ENCODE data around the gene IDI1.
A peak's percentile ranks its signal among the peaks of the same experiment; 100 is the strongest.

The IDI1 gene

DNA sequence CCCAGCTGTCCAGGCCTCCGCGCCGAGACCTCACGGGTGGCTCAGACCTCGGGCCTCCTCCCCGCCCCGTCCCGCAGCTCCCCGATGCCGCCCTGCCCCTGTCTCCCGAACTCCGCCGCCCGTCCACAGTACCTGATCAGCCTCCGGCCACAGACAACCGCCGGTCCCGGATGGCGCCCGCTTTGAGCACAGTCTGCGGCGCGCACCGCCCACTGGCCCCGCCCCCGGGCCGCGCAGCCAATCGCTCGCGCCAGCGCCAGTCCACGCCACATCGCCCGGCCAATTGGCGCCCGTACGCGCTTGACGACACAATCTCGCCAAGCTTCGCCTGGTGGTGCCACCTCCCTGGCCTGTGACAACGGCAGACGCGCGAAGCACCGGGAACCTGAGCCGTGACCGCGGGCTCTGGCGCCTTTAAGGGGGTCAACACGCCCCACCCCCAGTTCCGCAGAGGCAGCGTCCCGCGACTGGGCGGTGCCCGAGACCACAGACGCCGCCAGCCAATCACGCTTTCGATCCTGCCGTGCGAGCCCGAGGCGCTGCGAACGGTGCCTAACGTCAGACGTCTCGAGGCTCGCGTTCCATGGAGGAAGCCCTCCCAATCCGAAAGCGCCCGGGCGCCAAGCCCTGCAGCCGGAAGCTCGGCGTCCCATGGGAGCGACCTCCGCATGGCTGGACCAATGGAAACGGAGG is at the start of gene IDI1:
Gene IDI1 (minus strand): TSS at position 388 of the 693 bp plus-strand sequence. CDS start 116 bp downstream, at position 272.
- FAIRE-seq, result no peak
- TF ChIP-seq POLR2A (IDR thresholded peaks at IDR 0.05; ENCODE audit: low read depth, low read length), result peak; percentile 95
- peak; percentile 77 for DNase-seq (ENCODE audit: insufficient read length, low spot score)

- no peak for DNase-seq (ENCODE audit: insufficient read length, low spot score)
- TF ChIP-seq POLR2A (IDR thresholded peaks at IDR 0.05; ENCODE audit: low read depth, low read length), result no peak
- FAIRE-seq, result no peak
Observed at GRCh38 chr10:1097436-1097835, 48.5 kb upstream of the IDI1 start.

DNA sequence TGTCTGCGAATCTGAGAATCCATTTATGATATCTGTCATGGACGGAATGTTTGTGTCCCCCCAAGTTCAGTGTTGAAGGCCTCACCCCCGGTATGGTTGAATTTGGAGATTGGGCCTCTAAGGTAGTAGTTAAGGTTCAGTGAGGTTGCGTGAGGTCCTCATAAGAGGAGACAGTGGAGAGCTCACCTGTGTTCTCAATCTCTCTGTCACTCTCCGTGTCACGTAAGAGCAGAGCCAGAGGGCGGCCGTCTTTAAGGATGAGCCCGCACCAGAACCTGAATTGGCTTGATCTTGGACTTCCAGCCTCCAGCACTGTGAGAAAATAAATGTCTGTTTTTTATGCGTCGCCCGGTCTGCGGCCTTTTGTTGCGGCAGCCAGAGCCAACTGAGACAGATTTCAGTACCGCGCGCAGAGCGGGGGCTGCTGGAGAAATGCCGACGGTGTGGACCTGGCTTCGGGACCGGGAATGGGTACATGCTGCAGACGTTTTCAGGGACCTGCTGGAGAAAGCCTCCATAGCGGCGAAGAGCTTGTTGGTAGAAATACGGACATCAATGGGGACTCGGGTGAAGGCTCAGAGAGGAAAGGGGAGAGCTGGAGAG is 47.5 kb upstream of the IDI1 start:
- no peak for TF ChIP-seq POLR2A (IDR thresholded peaks at IDR 0.05; ENCODE audit: low read depth, low read length)
- FAIRE-seq (no peak), DNase-seq (ENCODE audit: insufficient read length, low spot score) (no peak)

GRCh38 chr10:1095498-1095897 is 46.6 kb upstream of the IDI1 start:
- no peak for DNase-seq (ENCODE audit: insufficient read length, low spot score)
- TF ChIP-seq POLR2A (IDR thresholded peaks at IDR 0.05; ENCODE audit: low read depth, low read length), result no peak
- no peak for FAIRE-seq

GRCh38 chr10:1094112-1095057 is 45.5 kb upstream of the IDI1 start:
- FAIRE-seq, result no peak
- TF ChIP-seq POLR2A (IDR thresholded peaks at IDR 0.05; ENCODE audit: low read depth, low read length), result no peak
- no peak for DNase-seq (ENCODE audit: insufficient read length, low spot score)

- no peak for TF ChIP-seq POLR2A (IDR thresholded peaks at IDR 0.05; ENCODE audit: low read depth, low read length)
- no peak for DNase-seq (ENCODE audit: insufficient read length, low spot score)
- FAIRE-seq, result no peak
Observed at GRCh38 chr10:1093696-1094095, 44.8 kb upstream of the IDI1 start.

- TF ChIP-seq POLR2A (IDR thresholded peaks at IDR 0.05; ENCODE audit: low read depth, low read length), result no peak
- FAIRE-seq, result no peak
Observed at GRCh38 chr10:1090696-1091095, 41.8 kb upstream of the IDI1 start.

DNA sequence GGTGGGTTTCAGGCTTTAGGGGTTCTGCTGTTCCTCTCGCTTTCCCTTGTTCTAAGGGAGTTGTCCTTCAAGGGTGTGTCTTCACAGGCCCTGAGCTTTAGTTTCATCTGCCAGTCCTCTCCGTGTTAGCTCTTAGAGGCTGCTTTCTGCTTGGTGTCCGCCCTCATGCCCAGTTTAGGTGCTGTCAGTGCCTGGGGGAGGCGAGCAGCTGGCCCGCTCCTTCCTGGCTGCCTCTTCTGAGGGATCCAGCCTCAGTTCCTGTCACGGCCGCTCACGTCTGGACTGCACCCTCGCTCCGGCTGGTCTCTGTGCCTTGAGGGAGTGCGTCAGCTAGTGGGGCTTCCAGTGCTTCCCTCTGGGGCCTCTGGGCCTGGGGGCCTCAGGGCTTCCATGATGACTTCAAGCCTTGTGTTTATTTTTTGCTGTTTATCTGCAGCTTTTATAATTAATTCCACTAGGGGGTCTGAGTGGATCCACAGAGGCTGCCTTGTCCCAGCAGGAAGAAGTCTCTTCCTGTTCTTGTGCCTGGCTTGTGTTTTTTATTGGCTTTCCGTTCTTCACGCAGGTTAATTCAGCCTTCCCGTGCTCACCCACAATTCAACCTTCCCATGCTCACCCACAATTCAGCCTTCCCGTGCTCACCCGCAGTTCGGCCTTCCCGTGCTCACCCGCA is 40.2 kb upstream of the IDI1 start:
- FAIRE-seq (no peak), DNase-seq (ENCODE audit: insufficient read length, low spot score) (no peak)
- TF ChIP-seq POLR2A (IDR thresholded peaks at IDR 0.05; ENCODE audit: low read depth, low read length), result no peak

More at GRCh38 chr10:1090696-1091095, 41.8 kb upstream of the IDI1 start:
- no peak for DNase-seq (ENCODE audit: insufficient read length, low spot score)

DNA sequence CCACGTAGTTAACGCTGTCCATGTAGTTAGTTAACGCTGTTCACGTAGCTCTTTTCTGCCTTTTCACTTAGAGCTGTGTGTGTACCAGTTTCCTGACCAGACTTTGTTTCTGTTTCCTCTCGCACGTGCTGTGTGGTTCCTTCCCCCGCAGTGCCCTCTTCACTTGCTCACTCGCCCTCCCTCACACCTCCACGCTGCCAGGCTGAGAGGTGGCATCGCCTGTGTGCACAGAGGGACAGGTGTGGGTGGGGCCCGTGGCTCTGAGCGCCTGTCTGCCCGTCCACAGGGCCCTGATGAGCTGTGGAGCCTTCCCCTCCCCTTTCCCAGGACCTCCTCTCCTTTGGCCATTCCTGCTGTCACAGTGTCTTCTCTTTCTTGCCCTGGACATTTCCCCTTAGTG is 37.9 kb upstream of the IDI1 start:
- no peak for TF ChIP-seq POLR2A (IDR thresholded peaks at IDR 0.05; ENCODE audit: low read depth, low read length)
- no peak for DNase-seq (ENCODE audit: insufficient read length, low spot score)
- FAIRE-seq, result no peak

- DNase-seq (ENCODE audit: insufficient read length, low spot score) (no peak), FAIRE-seq (no peak)
- no peak for TF ChIP-seq POLR2A (IDR thresholded peaks at IDR 0.05; ENCODE audit: low read depth, low read length)
Observed at GRCh38 chr10:1085258-1085657, 36.3 kb upstream of the IDI1 start.

DNA sequence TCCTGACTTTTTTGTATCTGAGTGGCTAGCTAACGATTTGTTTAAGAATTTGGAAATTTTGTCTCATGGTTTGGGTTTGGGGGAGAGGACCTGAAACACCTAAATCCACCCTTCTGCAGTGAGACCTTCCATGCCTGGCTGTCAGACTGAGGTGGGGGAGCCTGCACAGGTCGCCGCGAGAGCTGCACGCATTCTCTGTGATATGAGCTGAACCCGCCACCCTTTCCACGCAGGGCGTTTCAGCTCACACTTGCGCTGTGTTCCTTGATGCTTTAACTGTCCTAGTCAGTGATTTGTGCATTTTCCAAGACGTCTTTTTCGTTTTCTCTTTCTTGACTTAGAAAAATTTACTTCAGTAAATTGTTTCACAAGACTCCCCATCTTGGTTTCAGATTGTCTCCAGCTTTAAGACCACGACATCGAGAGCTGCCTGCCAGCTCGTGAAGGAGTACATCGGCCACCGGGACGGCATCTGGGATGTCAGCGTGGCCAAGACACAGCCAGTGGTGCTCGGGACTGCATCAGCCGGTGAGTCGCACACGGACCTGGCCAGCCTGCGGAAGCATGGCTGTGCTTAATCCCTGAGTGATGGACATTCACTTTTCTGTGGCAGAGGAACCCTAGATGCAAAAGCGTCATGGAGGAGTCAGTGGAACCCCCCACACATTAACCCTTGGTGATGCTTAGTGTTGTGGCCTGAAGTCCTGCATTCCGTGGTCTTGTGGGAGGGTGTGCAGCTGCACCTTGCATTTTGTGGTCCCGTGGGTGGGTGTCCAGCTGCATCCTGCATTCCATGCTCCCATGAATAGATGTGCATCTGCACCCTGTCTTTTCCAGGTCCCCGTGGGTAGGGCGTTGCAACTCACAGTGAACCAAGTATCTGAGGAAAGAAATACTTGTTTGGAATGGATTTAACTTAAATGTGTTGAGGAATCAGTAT is 35.4 kb upstream of the IDI1 start:
- TF ChIP-seq POLR2A (IDR thresholded peaks at IDR 0.05; ENCODE audit: low read depth, low read length), result no peak
- DNase-seq (ENCODE audit: insufficient read length, low spot score) (no peak), FAIRE-seq (no peak)

GRCh38 chr10:1083581-1083980 is 34.7 kb upstream of the IDI1 start:
- FAIRE-seq, result no peak
- TF ChIP-seq POLR2A (IDR thresholded peaks at IDR 0.05; ENCODE audit: low read depth, low read length), result no peak
- DNase-seq (ENCODE audit: insufficient read length, low spot score), result no peak

DNA sequence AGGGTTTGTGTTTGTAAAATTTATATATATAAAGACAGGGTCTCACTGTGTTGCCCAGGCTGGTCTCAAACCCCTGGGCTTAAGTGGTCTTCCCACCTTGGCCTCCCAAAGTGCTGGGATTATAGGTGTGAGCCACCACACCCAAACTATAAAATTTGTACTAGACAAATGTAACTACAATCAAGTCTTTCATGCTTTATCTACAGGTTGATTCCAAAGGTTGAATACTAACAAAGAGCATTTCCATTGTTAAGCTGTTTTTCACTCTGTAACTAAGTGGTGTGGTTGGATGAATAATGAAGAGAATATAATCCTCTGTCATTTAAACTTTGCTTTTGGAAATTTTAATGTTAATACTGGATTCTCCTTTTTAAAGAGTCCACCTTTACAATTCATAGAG is 29.7 kb upstream of the IDI1 start:
- no peak for DNase-seq (ENCODE audit: insufficient read length, low spot score)
- TF ChIP-seq POLR2A (IDR thresholded peaks at IDR 0.05; ENCODE audit: low read depth, low read length), result no peak
- FAIRE-seq, result no peak

Data from H54 (cell line).